Activated CD8-positive, alpha-beta T cell treated with anti-CD3 and anti-CD28 coated beads, Interleukin-2, amount 10 ng/mL, durations not matched to agents 7 days and 5 days (primary cell): ENCODE results near the gene SLC8A3. TPM values are rescaled to one million over a fixed set of nuclear protein-coding genes. Genes with fewer than 3 reads are reported as not detected.

Source experiments
- ATAC-seq: fragments of 150-1000 bp; cut with Tn5 transposase; one replicate; pipeline ENCODE4 v1.10.0; 2021; ENCODE audit warnings: moderate library complexity
- CTCF ChIA-PET: fragments of 350-600 bp; sonication (Branson Sonifier 250); formaldehyde crosslinking; loops from one replicate; lab custom pipeline; 2021; ENCODE audit warnings: antibody characterized with exemption; lab: Charles Lee
- POLR2A ChIA-PET: fragments of 350-600 bp; sonication (Branson Sonifier 250); formaldehyde crosslinking; loops from one replicate; lab custom pipeline; 2021; ENCODE audit warnings: antibody characterized with exemption; lab: Charles Lee
- DNase-seq: peaks from one replicate; pipeline ENCODE4 v3.0.0-alpha.2; 2020
- H3K27ac Mint-ChIP-seq: one replicate; pipeline ENCODE4 v1.8.0; 2021; ENCODE audit warnings: mild to moderate bottlenecking, mixed read lengths
- H3K27me3 Mint-ChIP-seq: one replicate; pipeline ENCODE4 v1.8.0; 2021; ENCODE audit warnings: low read depth, mixed read lengths
- H3K36me3 Mint-ChIP-seq: one replicate; pipeline ENCODE4 v1.8.0; 2021; ENCODE audit warnings: low read depth, mixed read lengths
- H3K4me1 Mint-ChIP-seq: one replicate; pipeline ENCODE4 v1.8.0; 2021; ENCODE audit warnings: low read depth, mixed read lengths
- H3K4me3 Mint-ChIP-seq: one replicate; pipeline ENCODE4 v1.8.0; 2021; ENCODE audit warnings: mild to moderate bottlenecking, mixed read lengths
- H3K9me3 Mint-ChIP-seq: one replicate; pipeline ENCODE4 v1.8.0; 2022; ENCODE audit warnings: mixed read lengths; ENCODE audit not compliant: insufficient read depth
- total RNA-seq, 2 experiments: library from RNA; stranded (reverse); gene quantifications; one replicate each; pipeline ENCODE4 v1.2.3, GENCODE V29; 2021

The SLC8A3 gene
- total RNA-seq, 2 experiments from 2014 or later = not detected

GRCh38 chr14:70143306-70143705, 45.4 kb downstream of the SLC8A3 start:
- no peak overlapping the region for H3K4me3 Mint-ChIP-seq

GRCh38 chr14:70140614-70141013, 48.1 kb downstream of the SLC8A3 start:
- Mint-ChIP-seq H3K36me3 (no peaks in the 10 kb centered on the region), H3K4me1 (peaks cover 3% of the 10 kb centered on the region), H3K4me3 (no peak overlapping the region), H3K27ac (no peak overlapping the region), H3K9me3 (no peaks in the 10 kb centered on the region), H3K27me3 (peaks cover 21% of the 10 kb centered on the region)
- CTCF ChIA-PET = no interaction called here
- POLR2A ChIA-PET = no interaction called here
- no peak for DNase-seq
- no peak for ATAC-seq

More at GRCh38 chr14:70143306-70143705, 45.4 kb downstream of the SLC8A3 start:
- DNase-seq = no peak
- Mint-ChIP-seq H3K27ac (no peak overlapping the region), H3K36me3 (no peaks in the 10 kb centered on the region), H3K9me3 (no peaks in the 10 kb centered on the region), H3K27me3 (peaks cover 15% of the 10 kb centered on the region), H3K4me1 (peaks cover 3% of the 10 kb centered on the region)
- ChIA-PET CTCF (no interaction called here), POLR2A (no interaction called here)
- ATAC-seq = no peak

GRCh38 chr14:70139384-70139783, 49.4 kb downstream of the SLC8A3 start:
- CTCF ChIA-PET = no interaction called here
- Mint-ChIP-seq H3K27me3 (peaks cover 25% of the 10 kb centered on the region), H3K4me3 (no peak overlapping the region), H3K36me3 (no peaks in the 10 kb centered on the region), H3K4me1 (peaks cover 3% of the 10 kb centered on the region), H3K9me3 (no peaks in the 10 kb centered on the region), H3K27ac (no peak overlapping the region)
- no peak for ATAC-seq
- POLR2A ChIA-PET = no interaction called here
- DNase-seq = no peak

GRCh38 chr14:70137788-70138187, 51.0 kb downstream of the SLC8A3 start:
- Mint-ChIP-seq H3K4me3 (no peak overlapping the region), H3K9me3 (no peaks in the 10 kb centered on the region), H3K27ac (no peak overlapping the region), H3K4me1 (peaks cover 3% of the 10 kb centered on the region), H3K27me3 (peaks cover 24% of the 10 kb centered on the region), H3K36me3 (no peaks in the 10 kb centered on the region)
- ATAC-seq = no peak
- POLR2A ChIA-PET = no interaction called here
- DNase-seq = no peak
- CTCF ChIA-PET = no interaction called here

GRCh38 chr14:70133461-70133860, 55.3 kb downstream of the SLC8A3 start:
- POLR2A ChIA-PET = no interaction called here
- CTCF ChIA-PET = no interaction called here

GRCh38 chr14:70130482-70130881, 58.3 kb downstream of the SLC8A3 start:
- H3K27me3 Mint-ChIP-seq = peaks cover 34% of the 10 kb centered on the region
- no peaks in the 10 kb centered on the region for H3K9me3 Mint-ChIP-seq
- no peak for ATAC-seq
- H3K27ac Mint-ChIP-seq = no peak overlapping the region
- POLR2A ChIA-PET = no interaction called here
- CTCF ChIA-PET = no interaction called here
- no peaks in the 10 kb centered on the region for H3K36me3 Mint-ChIP-seq
- H3K4me3 Mint-ChIP-seq = no peak overlapping the region
- H3K4me1 Mint-ChIP-seq = no peaks in the 10 kb centered on the region
- no peak for DNase-seq

More at GRCh38 chr14:70133461-70133860, 55.3 kb downstream of the SLC8A3 start:
- H3K9me3 Mint-ChIP-seq = no peaks in the 10 kb centered on the region
- no peaks in the 10 kb centered on the region for H3K4me1 Mint-ChIP-seq
- DNase-seq (no peak), ATAC-seq (no peak)
- no peak overlapping the region for H3K4me3 Mint-ChIP-seq
- H3K27me3 Mint-ChIP-seq = peaks cover 41% of the 10 kb centered on the region
- no peaks in the 10 kb centered on the region for H3K36me3 Mint-ChIP-seq
- H3K27ac Mint-ChIP-seq = no peak overlapping the region

- Mint-ChIP-seq H3K27me3 (peaks cover 27% of the 10 kb centered on the region), H3K9me3 (no peaks in the 10 kb centered on the region), H3K4me1 (no peaks in the 10 kb centered on the region), H3K36me3 (no peaks in the 10 kb centered on the region), H3K4me3 (no peak overlapping the region), H3K27ac (no peak overlapping the region)
- DNase-seq (no peak), ATAC-seq (no peak)
- ChIA-PET CTCF (no interaction called here), POLR2A (no interaction called here)
These were observed 61.6 kb downstream of the SLC8A3 start for GRCh38 chr14:70127186-70127585.

- H3K9me3 Mint-ChIP-seq = no peaks in the 10 kb centered on the region
- H3K4me1 Mint-ChIP-seq = no peaks in the 10 kb centered on the region
- peaks cover 5% of the 10 kb centered on the region for H3K27me3 Mint-ChIP-seq
- POLR2A ChIA-PET = no interaction called here
- ATAC-seq (no peak), DNase-seq (no peak)
- CTCF ChIA-PET = no interaction called here
- H3K27ac Mint-ChIP-seq = no peak overlapping the region
- H3K36me3 Mint-ChIP-seq = no peaks in the 10 kb centered on the region
- H3K4me3 Mint-ChIP-seq = no peak overlapping the region
These were observed 65.0 kb downstream of the SLC8A3 start for GRCh38 chr14:70123796-70124195.

GRCh38 chr14:70121521-70121920, 67.2 kb downstream of the SLC8A3 start:
- no peak for DNase-seq
- Mint-ChIP-seq H3K27me3 (peaks cover 7% of the 10 kb centered on the region), H3K9me3 (no peaks in the 10 kb centered on the region), H3K4me3 (no peak overlapping the region), H3K27ac (no peak overlapping the region), H3K4me1 (no peaks in the 10 kb centered on the region), H3K36me3 (no peaks in the 10 kb centered on the region)
- POLR2A ChIA-PET = no interaction called here
- CTCF ChIA-PET = no interaction called here
- ATAC-seq = no peak

GRCh38 chr14:70118064-70118463, 70.7 kb downstream of the SLC8A3 start:
- H3K27ac Mint-ChIP-seq = no peak overlapping the region
- CTCF ChIA-PET = no interaction called here
- no peak overlapping the region for H3K4me3 Mint-ChIP-seq
- H3K36me3 Mint-ChIP-seq = no peaks in the 10 kb centered on the region
- ATAC-seq (no peak), DNase-seq (no peak)
- H3K27me3 Mint-ChIP-seq = peaks cover 8% of the 10 kb centered on the region
- H3K9me3 Mint-ChIP-seq = no peaks in the 10 kb centered on the region
- POLR2A ChIA-PET = no interaction called here
- H3K4me1 Mint-ChIP-seq = no peaks in the 10 kb centered on the region

GRCh38 chr14:70116278-70116677, 72.5 kb downstream of the SLC8A3 start:
- Mint-ChIP-seq H3K27me3 (peaks cover 8% of the 10 kb centered on the region), H3K27ac (no peak overlapping the region), H3K4me3 (no peak overlapping the region), H3K9me3 (no peaks in the 10 kb centered on the region), H3K4me1 (no peaks in the 10 kb centered on the region), H3K36me3 (no peaks in the 10 kb centered on the region)
- DNase-seq = no peak
- CTCF ChIA-PET = no interaction called here
- ATAC-seq = no peak
- POLR2A ChIA-PET = interaction anchor here (0.6 kb wide), 1 partner anchor 19 kb away, joined by 3 read pairs; no protein-coding TSS in a partner anchor

GRCh38 chr14:70114621-70115156, 74.1 kb downstream of the SLC8A3 start:
- ATAC-seq = no peak
- CTCF ChIA-PET = no interaction called here
- Mint-ChIP-seq H3K36me3 (no peaks in the 10 kb centered on the region), H3K27ac (no peak overlapping the region), H3K27me3 (peaks cover 11% of the 10 kb centered on the region), H3K9me3 (no peaks in the 10 kb centered on the region), H3K4me1 (no peaks in the 10 kb centered on the region), H3K4me3 (no peak overlapping the region)
- no peak for DNase-seq
- POLR2A ChIA-PET = interaction anchor here (0.5 kb wide), 1 partner anchor 446 kb away, joined by 3 read pairs; no protein-coding TSS in a partner anchor

GRCh38 chr14:70113211-70113610, 75.5 kb downstream of the SLC8A3 start:
- Mint-ChIP-seq H3K27ac (no peak overlapping the region), H3K27me3 (peaks cover 14% of the 10 kb centered on the region), H3K4me3 (no peak overlapping the region), H3K4me1 (no peaks in the 10 kb centered on the region), H3K9me3 (no peaks in the 10 kb centered on the region), H3K36me3 (no peaks in the 10 kb centered on the region)
- ChIA-PET CTCF (no interaction called here), POLR2A (no interaction called here)
- no peak for ATAC-seq
- DNase-seq = no peak
